ENCODE results near the gene CEP162. TPM values are rescaled to one million over a fixed set of nuclear protein-coding genes. Genes with fewer than 3 reads are reported as not detected.
"Not testable (repeated sequence)": the region's sequence is repeated elsewhere in the genome, so short reads cannot be mapped to it uniquely, and the experiment has no call there.

The CEP162 gene
- total RNA-seq, 1 donor from 2014 or later = 15.7 TPM

DNA sequence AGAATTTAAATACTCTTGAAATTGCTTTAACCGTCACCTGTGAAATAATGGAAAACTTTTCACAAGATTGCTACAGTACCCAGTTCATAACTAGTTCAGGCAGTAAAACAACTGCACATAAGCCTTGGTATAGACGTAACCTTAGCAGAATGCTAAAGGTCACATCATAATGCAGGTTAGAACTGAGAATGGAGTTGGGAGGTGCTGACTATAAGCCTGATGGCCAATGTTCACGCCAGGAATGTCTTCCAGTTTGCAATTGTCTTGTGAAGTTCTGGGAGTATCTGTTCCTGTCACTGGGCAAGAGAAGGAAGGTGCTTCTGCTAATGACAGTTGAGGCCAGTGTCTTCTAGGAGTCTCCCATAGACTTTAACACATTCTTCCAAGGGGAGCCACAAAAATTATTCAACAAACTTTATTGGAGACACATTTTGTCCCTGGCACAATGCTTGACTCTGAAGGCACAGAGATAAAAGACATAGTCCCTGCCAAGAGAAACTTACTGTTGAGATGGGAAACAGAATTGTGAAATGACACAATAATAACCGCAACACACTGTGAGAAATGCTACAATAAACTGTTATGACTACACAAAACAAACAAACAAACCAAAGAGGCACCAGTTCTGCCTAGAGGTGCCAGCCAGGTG, 24.6 kb upstream of the CEP162 start:
- Mint-ChIP-seq H3K27me3 (ENCODE audit: unreplicated experiment) (no peaks in the 10 kb centered on the region), H3K27ac (ENCODE audit: unreplicated experiment) (no peak overlapping the region), H3K4me1 (ENCODE audit: low read depth, unreplicated experiment) (no peaks in the 10 kb centered on the region), H3K36me3 (ENCODE audit: unreplicated experiment) (no peaks in the 10 kb centered on the region), H3K4me3 (ENCODE audit: unreplicated experiment) (no peak overlapping the region), H3K9me3 (ENCODE audit: unreplicated experiment) (peaks cover 1% of the 10 kb centered on the region)
- DNase-seq = no peak
- TF ChIP-seq, protein P1, sequence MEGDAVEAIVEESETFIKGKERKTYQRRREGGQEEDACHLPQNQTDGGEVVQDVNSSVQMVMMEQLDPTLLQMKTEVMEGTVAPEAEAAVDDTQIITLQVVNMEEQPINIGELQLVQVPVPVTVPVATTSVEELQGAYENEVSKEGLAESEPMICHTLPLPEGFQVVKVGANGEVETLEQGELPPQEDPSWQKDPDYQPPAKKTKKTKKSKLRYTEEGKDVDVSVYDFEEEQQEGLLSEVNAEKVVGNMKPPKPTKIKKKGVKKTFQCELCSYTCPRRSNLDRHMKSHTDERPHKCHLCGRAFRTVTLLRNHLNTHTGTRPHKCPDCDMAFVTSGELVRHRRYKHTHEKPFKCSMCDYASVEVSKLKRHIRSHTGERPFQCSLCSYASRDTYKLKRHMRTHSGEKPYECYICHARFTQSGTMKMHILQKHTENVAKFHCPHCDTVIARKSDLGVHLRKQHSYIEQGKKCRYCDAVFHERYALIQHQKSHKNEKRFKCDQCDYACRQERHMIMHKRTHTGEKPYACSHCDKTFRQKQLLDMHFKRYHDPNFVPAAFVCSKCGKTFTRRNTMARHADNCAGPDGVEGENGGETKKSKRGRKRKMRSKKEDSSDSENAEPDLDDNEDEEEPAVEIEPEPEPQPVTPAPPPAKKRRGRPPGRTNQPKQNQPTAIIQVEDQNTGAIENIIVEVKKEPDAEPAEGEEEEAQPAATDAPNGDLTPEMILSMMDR (IDR thresholded peaks at IDR 0.05; ENCODE audit: partially characterized antibody, unreplicated experiment) = no peak

DNA sequence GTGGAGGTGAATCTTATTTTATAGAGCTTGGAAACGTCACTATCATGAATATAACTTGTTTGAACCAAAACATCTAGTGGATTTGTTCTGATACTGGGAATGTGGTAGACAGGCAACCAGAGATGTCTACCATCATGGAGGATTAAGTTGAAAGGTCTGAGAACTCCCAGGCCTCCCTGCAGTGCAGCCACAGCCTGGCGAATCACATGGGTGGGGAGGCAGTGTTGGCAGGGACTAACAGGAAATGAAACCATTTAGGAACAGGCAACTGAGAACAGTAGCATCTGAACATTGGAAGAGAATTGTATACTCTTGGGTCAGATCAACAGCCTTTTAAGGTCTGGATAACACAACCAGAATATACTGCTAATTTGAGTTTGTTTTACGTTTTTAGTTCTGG, 22.3 kb upstream of the CEP162 start:
- no peak overlapping the region for H3K27ac Mint-ChIP-seq (ENCODE audit: unreplicated experiment)

DNA sequence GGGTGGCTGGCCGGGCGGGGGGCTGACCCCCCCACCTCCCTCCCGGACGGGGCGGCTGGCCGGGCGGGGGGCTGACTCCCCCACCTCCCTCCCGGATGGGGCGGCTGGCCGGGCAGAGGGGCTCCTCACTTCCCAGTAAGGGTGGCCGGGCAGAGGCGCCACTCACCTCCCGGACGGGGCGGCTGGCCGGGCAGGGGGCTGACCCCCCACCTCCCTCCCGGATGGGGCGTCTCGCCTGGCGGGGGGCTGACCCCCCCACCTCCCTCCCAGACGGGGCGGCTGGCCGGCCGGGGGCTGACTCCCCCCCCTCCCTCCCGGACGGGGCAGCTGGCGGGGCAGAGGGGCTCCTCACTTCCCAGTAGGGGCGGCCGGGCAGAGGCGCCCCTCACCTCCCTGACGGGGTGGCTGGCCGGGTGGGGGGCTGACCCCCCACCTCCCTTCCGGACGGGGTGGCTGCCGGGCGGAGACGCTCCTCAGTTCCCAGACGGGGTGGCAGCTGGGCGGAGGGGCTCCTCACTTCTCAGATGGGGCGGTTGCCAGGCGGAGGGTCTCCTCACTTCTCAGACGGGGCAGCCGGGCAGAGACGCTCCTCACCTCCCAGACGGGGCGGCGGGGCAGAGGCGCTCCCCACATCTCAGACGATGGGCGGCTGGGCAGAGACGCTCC, 17.1 kb upstream of the CEP162 start:
- not testable (repeated sequence) for H3K36me3 Mint-ChIP-seq (ENCODE audit: unreplicated experiment); H3K4me1 Mint-ChIP-seq (ENCODE audit: low read depth, unreplicated experiment); H3K4me3 Mint-ChIP-seq (ENCODE audit: unreplicated experiment); H3K27me3 Mint-ChIP-seq (ENCODE audit: unreplicated experiment); H3K27ac Mint-ChIP-seq (ENCODE audit: unreplicated experiment); H3K9me3 Mint-ChIP-seq (ENCODE audit: unreplicated experiment)
- peak; percentile 34 for DNase-seq

More for the DNA sequence above, 22.3 kb upstream of the CEP162 start:
- H3K9me3 Mint-ChIP-seq (ENCODE audit: unreplicated experiment) = no peaks in the 10 kb centered on the region
- DNase-seq = no peak
- H3K36me3 Mint-ChIP-seq (ENCODE audit: unreplicated experiment) = no peaks in the 10 kb centered on the region
- no peaks in the 10 kb centered on the region for H3K27me3 Mint-ChIP-seq (ENCODE audit: unreplicated experiment)
- H3K4me3 Mint-ChIP-seq (ENCODE audit: unreplicated experiment) = no peak overlapping the region
- H3K4me1 Mint-ChIP-seq (ENCODE audit: low read depth, unreplicated experiment) = no peaks in the 10 kb centered on the region
- TF ChIP-seq, protein P1 (IDR thresholded peaks at IDR 0.05; ENCODE audit: partially characterized antibody, unreplicated experiment) = no peak

DNA sequence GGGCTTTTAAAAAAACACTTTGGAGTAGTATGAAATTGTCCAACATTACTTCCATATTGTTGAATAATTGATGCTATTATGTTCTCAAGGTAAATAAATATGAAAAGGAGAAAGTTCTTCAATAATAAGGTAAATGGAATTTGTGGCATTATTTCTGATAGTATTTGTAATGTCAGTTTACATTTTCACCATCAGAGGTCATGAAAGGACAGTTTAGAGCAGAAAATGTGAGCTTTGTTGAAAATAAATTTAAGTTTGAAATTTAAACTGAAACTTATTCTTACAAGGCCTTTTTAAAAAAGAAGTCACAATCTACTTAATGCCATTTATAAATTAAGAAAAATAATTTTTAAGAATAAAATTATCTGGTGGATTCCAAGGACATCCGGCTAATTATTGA, 15.8 kb upstream of the CEP162 start:
- peak overlapping the region; percentile 64 for H3K27ac Mint-ChIP-seq (ENCODE audit: unreplicated experiment)
- H3K4me1 Mint-ChIP-seq (ENCODE audit: low read depth, unreplicated experiment) = peaks cover 2% of the 10 kb centered on the region
- H3K36me3 Mint-ChIP-seq (ENCODE audit: unreplicated experiment) = no peaks in the 10 kb centered on the region
- H3K27me3 Mint-ChIP-seq (ENCODE audit: unreplicated experiment) = no peaks in the 10 kb centered on the region
- DNase-seq = no peak
- peaks cover 1% of the 10 kb centered on the region for H3K9me3 Mint-ChIP-seq (ENCODE audit: unreplicated experiment)
- no peak overlapping the region for H3K4me3 Mint-ChIP-seq (ENCODE audit: unreplicated experiment)
- TF ChIP-seq, protein P1 (IDR thresholded peaks at IDR 0.05; ENCODE audit: partially characterized antibody, unreplicated experiment) = no peak

DNA sequence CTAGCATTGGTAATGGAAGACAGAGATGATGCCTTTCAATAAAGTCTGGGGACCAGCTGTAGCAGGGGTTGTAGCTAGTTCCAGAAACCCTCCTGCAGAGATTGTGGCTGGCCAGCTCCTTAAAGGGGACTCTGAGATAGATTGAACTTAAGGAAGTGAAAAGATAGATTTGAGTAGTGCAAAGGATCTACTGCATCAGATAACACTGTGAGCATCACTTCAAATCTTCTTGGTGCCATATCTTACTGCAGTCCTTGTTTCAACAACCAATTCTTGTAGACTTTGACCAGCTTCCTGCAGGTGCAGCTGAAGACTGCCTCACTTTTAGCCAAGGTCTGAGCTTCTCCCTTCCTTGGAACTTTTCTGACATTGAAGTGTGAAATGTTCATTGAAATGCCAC, 14.8 kb upstream of the CEP162 start:
- H3K36me3 Mint-ChIP-seq (ENCODE audit: unreplicated experiment) = peaks cover 5% of the 10 kb centered on the region
- no peak overlapping the region for H3K4me3 Mint-ChIP-seq (ENCODE audit: unreplicated experiment)
- no peaks in the 10 kb centered on the region for H3K27me3 Mint-ChIP-seq (ENCODE audit: unreplicated experiment)
- peaks cover 2% of the 10 kb centered on the region for H3K4me1 Mint-ChIP-seq (ENCODE audit: low read depth, unreplicated experiment)
- H3K9me3 Mint-ChIP-seq (ENCODE audit: unreplicated experiment) = peaks cover 1% of the 10 kb centered on the region
- no peak overlapping the region for H3K27ac Mint-ChIP-seq (ENCODE audit: unreplicated experiment)
- no peak for DNase-seq
- TF ChIP-seq, protein P1 (IDR thresholded peaks at IDR 0.05; ENCODE audit: partially characterized antibody, unreplicated experiment) = no peak
